Activated CD4-positive, alpha-beta T cell treated with anti-CD3 and anti-CD28 coated beads, Interleukin-2, amount 50 U/mL, for 1 hour (primary cell): ENCODE results near the gene ITFG1.
"Not testable (repeated sequence)": the region's sequence is repeated elsewhere in the genome, so short reads cannot be mapped to it uniquely, and the experiment has no call there.

Experiments
- DNase-seq: peaks from one replicate; pipeline ENCODE4 v3.0.0-alpha.2; 2020

ITFG1 gene

DNA sequence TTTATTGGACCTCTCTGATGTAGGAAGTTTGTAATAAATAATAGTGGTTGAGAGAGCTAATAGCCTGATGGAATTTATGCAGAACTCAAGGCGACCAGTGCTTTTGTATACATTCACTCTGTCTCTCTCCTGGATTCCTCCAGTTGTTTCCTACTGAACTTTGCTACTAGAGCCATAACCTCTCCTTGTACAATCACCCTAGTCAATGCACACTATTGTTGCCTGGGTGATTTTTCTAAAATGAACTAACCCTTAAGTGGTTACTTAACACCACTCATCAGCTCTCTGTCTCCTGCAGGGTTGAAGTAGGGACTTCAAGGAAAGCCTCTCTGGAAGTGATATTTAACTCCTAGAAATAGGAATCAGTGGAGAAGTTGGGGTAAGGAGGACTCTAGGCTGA lies 9.9 kb upstream of the ITFG1 start:
- DNase-seq, result no peak

DNA sequence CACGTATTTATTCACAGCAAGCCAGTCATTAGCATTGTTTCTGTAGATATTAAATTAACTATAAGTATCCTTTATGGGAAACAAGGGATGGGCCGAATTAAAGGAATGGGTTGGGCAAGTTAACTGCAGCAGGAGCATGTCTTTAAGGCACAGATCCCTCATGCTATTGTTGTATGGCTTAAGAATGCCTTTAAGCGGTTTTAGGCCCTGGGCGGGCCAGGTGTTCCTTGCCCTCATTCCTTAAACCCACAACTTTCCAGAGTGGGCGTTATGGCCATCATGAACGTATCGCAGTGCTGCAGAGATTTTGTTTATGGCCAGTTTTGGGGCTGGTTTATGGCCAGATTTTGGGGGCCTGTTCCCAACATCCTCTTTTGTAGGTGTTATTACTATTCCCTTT lies 9.3 kb upstream of the ITFG1 start:
- no peak for DNase-seq

- no peak for DNase-seq
These were observed 8.4 kb upstream of the ITFG1 start for GRCh38 chr16:47469227-47469626.

DNA sequence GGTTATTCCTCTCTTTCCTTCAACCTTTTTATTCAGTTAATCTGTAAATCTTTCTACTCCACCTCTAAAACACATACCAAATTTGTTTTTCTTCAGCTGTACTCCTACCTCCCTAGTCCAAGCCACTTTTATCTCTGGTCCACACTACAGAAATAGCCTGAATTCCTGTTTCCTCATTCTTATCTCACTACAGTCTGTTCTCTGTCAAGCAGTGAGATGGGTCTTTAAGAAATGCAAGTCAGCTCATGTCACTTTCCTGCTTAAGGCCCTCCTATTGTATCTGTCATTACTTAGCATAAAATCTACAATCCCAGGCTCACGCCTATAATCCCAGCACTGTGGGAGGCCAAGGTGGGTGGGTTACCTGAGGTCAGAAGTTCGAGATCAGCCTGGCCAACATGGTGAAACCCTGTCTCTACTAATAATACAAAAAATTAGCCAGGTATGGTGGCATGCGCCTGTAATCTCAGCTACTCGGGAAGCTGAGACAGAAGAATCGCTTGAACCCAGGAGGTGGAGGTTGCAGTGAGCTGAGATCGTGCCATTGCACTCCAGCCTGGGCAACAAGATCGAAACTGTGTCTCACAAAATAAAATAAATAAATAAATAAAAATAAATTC lies 7.3 kb upstream of the ITFG1 start:
- not testable (repeated sequence) for DNase-seq

DNA sequence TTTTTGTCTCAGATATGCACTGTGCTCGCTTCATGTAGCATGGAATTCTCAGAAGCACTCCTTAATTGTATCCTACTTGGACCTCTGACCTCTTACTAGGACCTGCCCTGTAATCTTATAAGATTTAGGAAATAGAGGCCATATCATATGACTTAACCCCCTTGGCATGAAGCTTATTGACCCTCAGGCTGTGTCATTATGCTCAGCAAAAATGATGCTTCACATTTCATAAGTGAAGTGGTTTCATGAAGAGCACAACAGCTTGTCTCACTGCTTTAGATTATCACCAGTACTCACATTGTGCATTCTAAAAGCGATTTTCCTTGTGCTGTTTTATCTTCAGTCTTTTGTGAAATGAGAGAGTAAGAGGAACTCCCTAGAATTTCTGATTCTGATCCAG lies 6.6 kb upstream of the ITFG1 start:
- DNase-seq, result no peak

GRCh38 chr16:47465919-47466630 lies 5.2 kb upstream of the ITFG1 start:
- no peak for DNase-seq

DNA sequence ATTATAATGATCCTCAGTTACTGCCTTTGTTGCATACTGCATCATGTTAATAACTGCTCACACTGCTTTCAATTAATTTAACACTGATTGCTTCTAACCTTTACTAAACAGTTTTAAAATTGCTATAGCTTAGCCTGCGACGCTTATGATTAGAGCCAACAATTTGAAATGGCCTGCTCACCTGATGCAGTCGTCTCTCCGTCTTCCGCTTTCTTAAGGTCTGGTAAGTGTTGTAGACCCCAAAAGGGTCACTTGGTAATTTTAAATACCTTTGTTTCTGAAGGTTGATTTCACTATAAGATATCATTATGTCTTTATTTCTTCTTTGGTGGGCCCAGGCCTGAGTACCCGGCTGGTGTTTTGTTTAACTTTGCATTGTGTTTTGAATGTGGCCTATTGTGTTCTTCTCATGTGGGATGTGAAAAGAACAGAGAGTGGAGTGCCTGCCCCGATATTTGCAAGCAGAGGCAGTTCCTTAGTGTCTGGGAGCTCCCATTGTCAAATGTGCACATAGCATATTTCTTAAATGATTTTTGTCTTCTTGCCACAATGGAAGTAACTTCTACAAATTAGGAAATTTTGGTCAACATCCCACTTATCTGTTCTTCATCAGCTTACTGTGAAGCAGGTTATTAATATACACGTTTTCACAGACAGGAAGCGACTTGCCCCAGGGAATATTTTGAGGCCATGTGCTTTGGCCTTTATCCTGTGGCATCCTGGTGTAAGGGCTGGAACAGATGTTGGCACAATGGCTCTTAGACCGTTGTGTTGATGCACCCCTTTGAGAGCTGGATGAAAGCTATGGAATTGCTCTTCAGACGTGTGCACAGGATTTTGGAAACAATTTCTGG lies 3.1 kb upstream of the ITFG1 start:
- DNase-seq, result no peak

- DNase-seq, result no peak
These were observed 869 bp upstream of the ITFG1 start for GRCh38 chr16:47461598-47462266.

GRCh38 chr16:47460359-47460710 lies 528 bp downstream of the ITFG1 start:
- no peak for DNase-seq

DNA sequence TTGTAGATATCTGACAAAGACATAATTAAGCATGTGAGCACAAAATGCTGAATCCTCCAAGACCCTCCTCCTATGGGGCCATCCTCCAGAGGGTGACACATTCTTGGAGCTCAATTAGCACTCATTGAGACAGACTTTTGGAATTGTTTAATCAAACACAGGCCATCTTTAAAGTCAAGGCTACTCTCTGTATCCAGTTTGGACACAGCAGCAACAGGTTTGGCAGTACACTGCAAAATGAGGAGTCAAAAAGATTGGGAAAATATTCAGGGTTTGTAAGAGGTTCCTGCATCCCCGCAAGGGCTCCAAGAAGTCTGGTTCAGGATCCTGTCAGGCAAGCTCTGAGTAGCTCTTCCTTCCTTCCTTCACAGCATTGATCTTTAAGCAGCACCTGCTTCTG lies 1.3 kb downstream of the ITFG1 start:
- DNase-seq, result no peak

DNA sequence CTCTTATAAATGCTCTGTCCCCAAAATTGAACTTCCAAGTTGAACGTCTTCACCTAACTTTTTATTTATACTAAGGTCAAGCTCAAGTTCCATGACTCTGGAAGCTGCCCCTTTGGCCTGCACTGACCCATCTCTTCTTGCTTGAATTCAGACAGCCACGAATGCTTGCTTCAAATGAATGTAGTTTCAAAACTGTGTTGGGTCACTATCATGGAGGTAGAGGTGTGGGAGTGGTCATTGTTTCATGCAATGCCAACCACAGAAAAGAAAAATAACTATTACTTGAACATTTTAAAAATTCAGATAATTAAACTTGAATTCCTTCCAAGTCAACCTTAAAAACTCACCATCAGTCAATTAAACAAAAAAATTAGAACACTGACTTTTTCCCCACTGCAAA lies 2.5 kb downstream of the ITFG1 start:
- DNase-seq, result no peak

DNA sequence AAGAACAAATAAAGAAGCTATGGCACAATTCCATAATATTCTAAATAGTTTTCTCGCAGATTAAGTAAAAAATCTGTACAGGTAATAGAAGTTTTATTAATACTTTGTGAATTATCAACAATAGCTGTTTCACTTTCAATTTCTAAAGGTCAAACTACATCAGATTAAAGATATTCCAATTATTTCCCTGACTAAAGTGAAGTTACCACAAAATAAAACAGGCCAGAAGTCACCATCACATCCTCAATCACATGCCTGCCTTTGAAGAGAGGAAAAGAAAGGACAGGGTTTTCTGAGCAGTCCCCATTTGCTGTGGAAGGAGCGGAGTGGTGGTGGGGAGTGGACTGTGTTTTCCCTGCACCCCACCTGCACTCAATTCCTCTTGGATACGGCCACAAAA lies 11.1 kb downstream of the ITFG1 start:
- no peak for DNase-seq

- no peak for DNase-seq
These were observed 11.9 kb downstream of the ITFG1 start for GRCh38 chr16:47448830-47449575.

DNA sequence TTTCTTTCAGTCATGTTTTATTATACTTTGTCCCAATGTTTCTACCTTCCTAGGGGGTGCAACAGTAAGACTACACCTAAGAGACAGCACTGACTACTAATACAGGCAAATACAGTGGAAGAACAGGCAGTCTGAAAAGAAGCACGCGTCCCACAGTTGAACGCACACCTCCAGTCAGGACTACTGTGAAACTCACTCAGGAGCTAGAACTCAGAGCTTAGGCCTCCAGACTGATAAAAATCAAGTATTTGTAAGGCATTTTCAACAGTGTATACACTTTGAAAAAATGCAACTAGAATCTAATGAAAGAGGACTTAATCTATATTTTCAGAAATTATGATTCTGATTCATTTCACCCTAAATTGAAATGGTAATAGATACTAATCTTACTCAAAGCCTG lies 14.4 kb downstream of the ITFG1 start:
- DNase-seq, result no peak

DNA sequence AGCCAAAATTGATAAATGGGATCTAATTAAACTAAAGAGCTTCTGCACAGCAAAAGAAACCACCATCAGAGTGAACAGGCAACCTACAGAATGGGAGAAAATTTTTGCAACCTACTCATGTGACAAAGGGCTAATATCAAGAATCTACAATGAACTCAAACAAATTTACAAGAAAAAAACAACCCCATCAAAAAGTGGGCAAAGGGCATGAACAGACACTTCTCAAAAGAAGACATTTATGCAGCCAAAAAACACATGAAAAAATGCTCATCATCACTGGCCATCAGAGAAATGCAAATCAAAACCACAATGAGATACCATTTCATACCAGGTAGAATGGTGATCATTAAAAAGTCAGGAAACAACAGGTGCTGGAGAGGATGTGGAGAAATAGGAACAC lies 18.0 kb downstream of the ITFG1 start:
- DNase-seq, result not testable (repeated sequence)

DNA sequence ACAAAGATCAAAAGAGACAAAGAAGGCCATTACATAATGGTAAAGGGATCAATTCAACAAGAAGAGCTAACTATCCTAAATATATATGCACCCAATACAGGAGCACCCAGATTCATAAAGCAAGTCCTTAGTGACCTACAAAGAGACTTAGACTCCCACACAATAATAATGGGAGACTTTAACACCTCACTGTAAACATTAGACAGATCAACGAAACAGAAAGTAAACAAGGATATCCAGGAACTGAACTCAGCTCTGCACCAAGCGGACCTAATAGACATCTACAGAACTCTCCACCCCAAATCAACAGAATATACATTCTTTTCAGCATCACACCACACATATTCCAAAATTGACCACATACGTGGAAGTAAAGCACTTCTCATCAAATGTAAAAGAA lies 20.8 kb downstream of the ITFG1 start:
- DNase-seq, result not testable (repeated sequence)

- not testable (repeated sequence) for DNase-seq
These were observed 26.6 kb downstream of the ITFG1 start for GRCh38 chr16:47434274-47434673.

- DNase-seq, result no peak
These were observed 28.9 kb downstream of the ITFG1 start for GRCh38 chr16:47431960-47432359.

GRCh38 chr16:47426806-47427205 lies 34.1 kb downstream of the ITFG1 start:
- DNase-seq, result no peak

DNA sequence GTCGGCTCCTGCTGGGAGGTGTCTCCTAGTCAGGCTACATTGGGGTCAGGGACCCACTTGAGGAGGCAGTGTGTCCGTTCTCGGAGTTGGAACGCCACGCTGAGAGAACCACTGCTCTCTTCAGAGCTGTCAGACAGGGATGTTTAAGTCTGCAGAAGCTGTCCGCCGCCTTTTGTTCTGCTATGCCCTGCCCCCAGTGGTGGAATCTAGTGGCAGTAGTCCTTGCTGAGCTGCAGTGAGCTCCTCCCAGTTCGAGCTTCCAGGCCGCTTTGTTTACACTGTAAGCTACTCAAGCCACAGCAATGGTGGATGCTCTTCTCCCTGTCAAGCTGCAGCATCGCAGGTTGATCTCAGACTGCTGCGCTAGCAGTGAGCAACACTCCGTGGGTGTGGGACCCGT lies 36.0 kb downstream of the ITFG1 start:
- DNase-seq, result no peak

GRCh38 chr16:47416869-47417268 lies 44.0 kb downstream of the ITFG1 start:
- no peak for DNase-seq

DNA sequence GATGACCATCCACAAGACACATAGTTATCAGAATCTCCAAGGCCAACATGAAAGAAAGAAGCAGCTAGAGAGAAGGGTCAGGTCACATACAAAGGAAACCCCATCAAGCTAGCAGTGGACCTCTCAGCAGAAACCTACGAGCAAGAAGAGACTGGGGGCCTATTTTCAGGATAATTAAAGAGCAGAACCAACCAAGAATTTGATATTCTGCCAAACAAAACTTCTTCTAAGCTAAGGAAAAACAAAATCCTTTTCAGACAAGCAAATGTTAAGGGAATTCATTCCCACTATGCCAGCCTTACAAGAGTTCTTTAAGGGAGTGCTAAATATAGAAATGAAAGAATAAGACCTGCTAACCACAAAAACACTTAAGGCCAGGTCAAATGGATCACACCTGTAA lies 47.8 kb downstream of the ITFG1 start:
- DNase-seq, result no peak

DNA sequence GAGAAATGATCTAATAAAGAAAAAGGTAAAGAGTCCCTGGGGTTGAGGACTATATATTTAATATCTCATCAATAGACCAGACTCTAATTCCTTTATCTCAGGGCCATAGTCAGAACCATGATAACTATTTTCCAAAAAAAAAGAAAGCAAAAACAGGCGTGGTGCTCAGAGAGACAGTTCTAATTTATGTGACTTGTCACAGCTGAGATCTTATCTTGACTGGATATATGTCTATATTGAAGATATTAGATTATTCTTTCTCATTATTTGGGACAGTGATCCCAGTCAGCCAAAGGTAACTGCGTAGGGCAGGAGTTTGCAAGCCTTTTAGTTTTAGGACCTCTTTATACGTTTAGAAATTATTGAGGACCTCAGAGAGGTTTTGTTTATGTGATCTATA lies 52.4 kb downstream of the ITFG1 start:
- DNase-seq, result no peak
